AG09319 (cell line): ENCODE results near the gene SERINC5.
"Not testable (repeated sequence)": the region's sequence is repeated elsewhere in the genome, so short reads cannot be mapped to it uniquely, and the experiment has no call there.

Experiments
- DNase-seq: peaks from one replicate; pipeline ENCODE4 v3.0.0-alpha.2; 2010; ENCODE audit warnings: low read depth; ENCODE audit errors: extremely low read depth
- TF ChIP-seq, protein P1 (sequence below): IDR thresholded peaks from 2 replicates; pipeline ENCODE4 v1.5.1; 2011; ENCODE audit warnings: low read depth, mild to moderate bottlenecking, inconsistent platforms, low read length, moderate library complexity

The SERINC5 gene

GRCh38 chr5:80207832-80208231, 48.0 kb downstream of the SERINC5 start:
- TF ChIP-seq, protein P1, sequence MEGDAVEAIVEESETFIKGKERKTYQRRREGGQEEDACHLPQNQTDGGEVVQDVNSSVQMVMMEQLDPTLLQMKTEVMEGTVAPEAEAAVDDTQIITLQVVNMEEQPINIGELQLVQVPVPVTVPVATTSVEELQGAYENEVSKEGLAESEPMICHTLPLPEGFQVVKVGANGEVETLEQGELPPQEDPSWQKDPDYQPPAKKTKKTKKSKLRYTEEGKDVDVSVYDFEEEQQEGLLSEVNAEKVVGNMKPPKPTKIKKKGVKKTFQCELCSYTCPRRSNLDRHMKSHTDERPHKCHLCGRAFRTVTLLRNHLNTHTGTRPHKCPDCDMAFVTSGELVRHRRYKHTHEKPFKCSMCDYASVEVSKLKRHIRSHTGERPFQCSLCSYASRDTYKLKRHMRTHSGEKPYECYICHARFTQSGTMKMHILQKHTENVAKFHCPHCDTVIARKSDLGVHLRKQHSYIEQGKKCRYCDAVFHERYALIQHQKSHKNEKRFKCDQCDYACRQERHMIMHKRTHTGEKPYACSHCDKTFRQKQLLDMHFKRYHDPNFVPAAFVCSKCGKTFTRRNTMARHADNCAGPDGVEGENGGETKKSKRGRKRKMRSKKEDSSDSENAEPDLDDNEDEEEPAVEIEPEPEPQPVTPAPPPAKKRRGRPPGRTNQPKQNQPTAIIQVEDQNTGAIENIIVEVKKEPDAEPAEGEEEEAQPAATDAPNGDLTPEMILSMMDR: no peak
- no peak for DNase-seq

- TF ChIP-seq, protein P1: no peak
- DNase-seq: no peak
Observed at GRCh38 chr5:80206282-80206681, 49.6 kb downstream of the SERINC5 start.

GRCh38 chr5:80205846-80206245, 50.0 kb downstream of the SERINC5 start:
- TF ChIP-seq, protein P1: no peak

GRCh38 chr5:80204808-80205614, 50.8 kb downstream of the SERINC5 start:
- DNase-seq: no peak

More at GRCh38 chr5:80205846-80206245, 50.0 kb downstream of the SERINC5 start:
- DNase-seq: no peak

GRCh38 chr5:80201763-80202162, 54.1 kb downstream of the SERINC5 start:
- not testable (repeated sequence) for DNase-seq

More at GRCh38 chr5:80204808-80205614, 50.8 kb downstream of the SERINC5 start:
- TF ChIP-seq, protein P1: no peak

GRCh38 chr5:80198920-80199319, 56.9 kb downstream of the SERINC5 start:
- no peak for DNase-seq
- TF ChIP-seq, protein P1: no peak

- DNase-seq: no peak
- TF ChIP-seq, protein P1: no peak
Observed at GRCh38 chr5:80198399-80198798, 57.4 kb downstream of the SERINC5 start.
